ENCODE results near the gene MAP2.
A peak's percentile ranks its signal among the peaks of the same experiment; 100 is the strongest.
"Not testable (repeated sequence)": the region's sequence is repeated elsewhere in the genome, so short reads cannot be mapped to it uniquely, and the experiment has no call there.

MAP2 gene

DNA sequence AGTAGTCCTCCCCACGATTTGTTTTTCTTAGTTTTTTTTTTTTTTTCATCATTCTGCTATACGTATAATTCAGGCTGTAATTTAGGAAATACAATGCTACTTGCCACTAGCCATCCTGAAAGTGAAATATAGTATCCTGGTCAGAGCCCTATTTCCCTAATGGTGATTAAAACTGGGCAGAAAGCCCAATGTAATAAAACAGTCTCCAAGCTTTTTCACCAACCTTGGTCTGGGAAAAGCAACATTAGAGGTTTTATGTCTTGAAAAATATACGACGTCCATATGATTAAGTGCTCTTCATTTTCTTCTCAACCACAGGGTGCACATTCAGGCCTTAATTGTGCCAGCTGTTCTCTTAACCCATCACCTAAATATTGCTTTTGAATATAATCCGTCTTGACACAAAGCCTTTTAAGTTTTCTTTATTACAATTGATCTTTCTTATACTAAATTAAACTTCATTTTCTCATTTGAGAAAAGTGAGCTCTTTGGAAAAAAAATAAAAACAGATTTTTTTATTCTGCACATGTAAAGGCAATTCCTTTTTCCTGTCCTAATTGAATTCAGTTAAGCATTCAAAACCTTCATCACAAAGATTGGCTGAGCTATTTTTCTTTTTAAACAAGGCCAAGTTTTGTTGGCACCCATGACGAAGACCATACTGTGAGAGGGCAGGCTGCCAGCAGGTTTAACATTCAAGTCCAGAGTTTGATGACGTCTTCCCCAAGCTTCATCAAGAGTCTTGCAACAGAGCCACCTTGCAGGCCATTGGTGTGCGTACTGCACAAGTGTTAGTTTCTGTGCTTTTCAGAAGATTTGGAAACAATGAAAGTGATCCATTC lies 52.7 kb downstream of the MAP2 start:
- peak; percentile 34 for DNase-seq

GRCh38 chr2:209492296-209492695 lies 68.4 kb downstream of the MAP2 start:
- DNase-seq: not testable (repeated sequence)

DNA sequence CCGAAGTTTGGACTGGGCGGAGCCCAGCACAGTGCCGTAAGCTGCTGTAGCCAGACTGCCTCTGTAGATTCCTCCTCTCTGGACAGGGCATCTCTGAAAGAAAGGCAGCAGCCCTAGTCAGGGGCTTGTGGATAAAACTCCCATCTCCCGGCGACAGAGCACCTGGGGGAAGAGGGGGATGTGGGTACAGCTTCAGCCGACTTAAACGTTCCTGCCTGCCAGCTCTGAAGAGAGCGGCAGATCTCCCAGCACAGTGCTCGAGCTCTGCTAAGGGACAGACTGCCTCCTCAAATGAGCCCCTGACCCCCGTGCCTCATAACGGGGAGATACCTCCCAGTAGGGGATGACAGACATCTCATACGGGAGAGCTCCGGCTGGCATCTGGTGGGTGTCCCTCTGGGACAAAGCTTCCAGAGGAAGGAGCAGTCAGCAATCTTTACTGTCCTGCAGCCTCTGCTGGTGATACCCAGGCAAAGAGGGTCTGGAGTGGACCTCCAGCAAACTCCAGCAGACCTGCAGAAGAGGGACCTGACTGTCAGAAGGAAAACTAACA lies 71.3 kb downstream of the MAP2 start:
- DNase-seq: not testable (repeated sequence)

DNA sequence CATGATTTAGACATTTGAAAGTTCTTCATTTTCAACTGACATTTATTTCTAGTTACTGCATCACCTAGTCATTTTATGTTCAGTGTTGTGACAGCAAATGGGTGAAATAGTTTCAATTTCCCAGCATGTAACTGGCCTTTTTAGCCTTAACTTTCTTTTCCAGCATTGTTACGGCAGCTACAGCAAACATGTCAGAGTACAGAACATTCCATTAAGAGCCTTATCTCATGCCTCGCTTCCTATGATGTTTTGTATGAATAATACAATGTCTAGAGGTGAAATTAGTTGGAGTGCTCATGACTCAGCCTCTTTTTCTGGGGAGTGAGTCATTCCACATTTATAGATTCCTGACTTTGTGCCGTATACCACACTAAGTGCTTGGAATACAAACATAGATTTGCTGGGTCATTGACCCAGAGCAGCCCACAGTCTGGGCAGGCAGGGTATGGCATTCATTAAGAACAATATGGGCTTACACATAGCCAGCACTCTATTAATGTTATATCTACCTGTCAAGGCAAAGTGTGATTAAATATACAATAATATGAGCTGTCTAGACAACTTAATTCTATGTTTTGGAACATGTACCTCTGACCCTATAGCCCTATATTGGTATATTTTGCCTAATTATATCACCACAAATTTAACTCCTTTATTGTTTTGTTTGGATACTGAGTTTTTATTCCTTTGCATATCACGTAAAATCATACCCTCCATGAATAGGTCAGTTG lies 72.2 kb downstream of the MAP2 start:
- peak; percentile 78 for DNase-seq

- no peak for DNase-seq
These were observed 72.7 kb downstream of the MAP2 start for GRCh38 chr2:209496586-209496982.

DNA sequence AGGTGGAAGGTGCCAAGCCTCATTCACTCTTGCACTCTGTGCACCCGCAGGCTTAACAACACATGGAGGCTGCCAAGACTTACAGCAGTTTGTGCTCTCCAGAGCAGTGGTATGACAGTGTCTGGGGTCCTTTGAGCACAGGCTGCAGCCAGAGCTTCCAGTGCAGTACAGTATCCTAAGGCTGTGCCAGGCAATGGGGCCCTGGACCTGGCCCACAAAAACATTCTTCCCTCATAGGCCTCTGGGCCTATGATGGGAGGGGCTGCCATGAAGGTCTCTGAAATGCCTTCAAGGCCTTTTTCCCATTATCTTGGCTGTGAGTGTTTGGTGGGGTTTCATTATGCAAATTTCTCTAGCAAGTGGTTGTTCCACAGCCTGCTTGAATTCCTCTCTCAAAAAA lies 74.8 kb downstream of the MAP2 start:
- DNase-seq: no peak

GRCh38 chr2:209499069-209499468 lies 75.2 kb downstream of the MAP2 start:
- DNase-seq: no peak

DNA sequence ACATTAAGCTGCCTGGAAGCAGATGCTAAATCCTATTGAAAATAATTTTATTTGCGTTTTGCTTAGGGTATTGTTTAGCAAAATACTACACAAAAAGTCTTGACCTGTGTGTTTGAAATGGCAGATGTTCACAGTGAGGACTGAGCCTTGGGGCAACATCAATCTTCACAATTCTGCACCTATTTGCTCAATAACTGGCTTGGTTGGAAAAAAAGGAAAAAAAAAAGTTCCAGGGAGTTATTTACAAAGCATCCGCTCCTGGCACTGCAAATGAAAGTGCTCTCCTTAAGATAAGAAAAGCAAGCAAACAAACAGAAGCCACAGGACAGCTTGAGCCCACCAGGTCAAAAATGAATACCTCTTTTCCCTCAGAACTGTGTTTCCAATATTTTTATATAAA lies 77.7 kb downstream of the MAP2 start:
- DNase-seq: no peak

DNA sequence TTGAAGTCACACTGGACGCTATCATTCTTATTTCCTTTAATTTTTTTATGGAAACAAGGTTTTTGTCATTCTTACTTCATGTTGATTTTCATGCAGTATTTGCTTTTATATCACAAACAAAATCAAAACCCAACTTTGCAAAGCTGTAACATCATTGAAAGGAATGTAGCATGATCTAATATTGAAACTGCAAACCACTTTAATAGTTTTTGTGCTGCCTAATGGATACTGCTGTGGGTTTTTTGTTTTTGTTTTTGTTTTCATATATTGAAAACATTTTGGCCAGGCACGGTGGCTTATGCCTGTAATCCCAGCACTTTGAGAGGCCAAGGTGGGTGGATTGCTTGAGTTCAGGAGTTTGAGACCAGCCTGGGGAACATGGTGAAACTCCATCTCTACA lies 81.6 kb downstream of the MAP2 start:
- DNase-seq: no peak

GRCh38 chr2:209508255-209508654 lies 84.4 kb downstream of the MAP2 start:
- DNase-seq: no peak

- no peak for DNase-seq
These were observed 87.8 kb downstream of the MAP2 start for GRCh38 chr2:209511637-209512036.

- DNase-seq: no peak
These were observed 89.1 kb downstream of the MAP2 start for GRCh38 chr2:209512971-209513370.

GRCh38 chr2:209517436-209517835 lies 93.6 kb downstream of the MAP2 start:
- DNase-seq: no peak

DNA sequence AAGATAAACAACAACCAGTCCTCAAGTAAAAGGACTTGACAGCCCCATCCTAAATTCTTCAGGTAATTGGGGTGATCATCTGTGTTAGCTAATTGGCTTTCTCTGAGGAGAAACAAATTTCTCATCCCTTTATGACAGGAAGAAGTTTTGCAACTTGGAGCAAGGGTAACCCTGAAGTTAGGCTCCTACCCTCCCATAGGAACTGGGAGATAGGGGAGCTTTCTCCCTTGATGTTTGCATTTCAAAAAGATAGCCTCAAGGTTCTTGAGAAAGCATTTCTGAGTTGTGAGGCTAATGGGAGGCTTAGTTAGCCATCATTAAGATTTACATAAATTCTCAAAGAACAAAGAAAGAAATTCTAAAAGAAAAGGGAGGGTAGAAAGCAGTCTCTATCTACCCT lies 95.4 kb downstream of the MAP2 start:
- no peak for DNase-seq

- no peak for DNase-seq
These were observed 96.1 kb downstream of the MAP2 start for GRCh38 chr2:209519906-209520305.

- no peak for DNase-seq
These were observed 99.3 kb downstream of the MAP2 start for GRCh38 chr2:209523041-209523740.

- no peak for DNase-seq
These were observed 100.0 kb downstream of the MAP2 start for GRCh38 chr2:209523867-209524266.

DNA sequence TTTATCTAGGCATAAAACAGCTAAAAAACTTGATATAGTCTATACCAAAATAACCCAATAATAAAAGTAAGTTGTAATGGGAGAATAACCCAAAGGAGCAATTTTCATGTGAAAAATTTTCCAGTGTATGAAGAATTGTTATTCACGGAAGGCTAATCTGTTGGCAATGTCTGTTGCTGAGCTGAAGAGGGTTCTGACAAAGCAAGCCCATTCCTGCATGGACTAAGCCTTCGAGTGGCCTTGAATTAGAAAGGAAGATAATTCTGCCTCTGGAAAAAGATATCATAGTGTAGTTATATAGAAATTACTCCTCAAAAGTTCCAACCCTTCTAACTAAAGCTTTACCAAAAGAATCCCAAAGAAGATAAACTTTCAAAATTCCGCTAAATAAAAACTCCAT lies 101.5 kb downstream of the MAP2 start:
- DNase-seq: no peak

DNA sequence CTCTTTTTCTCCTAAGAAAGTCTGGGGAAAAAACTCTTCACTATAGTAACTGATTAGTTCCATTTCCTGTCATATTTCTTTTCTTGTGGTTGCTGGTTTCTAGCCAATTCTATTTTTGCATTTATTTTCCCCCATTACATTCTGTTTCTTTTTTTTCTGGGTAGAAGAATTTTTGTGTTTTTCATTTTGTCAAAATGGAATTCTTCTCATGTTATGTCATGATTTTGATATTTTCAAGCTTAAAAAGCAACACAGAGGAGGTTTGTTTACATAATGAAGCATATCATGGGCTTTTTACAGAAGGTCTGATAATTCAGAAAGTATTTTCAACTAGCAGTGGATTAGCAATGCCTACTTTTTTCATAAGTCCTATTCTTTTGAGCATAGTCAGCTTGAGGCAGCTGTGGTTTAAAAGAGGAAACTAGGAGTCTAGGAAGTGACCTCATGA lies 102.0 kb downstream of the MAP2 start:
- no peak for DNase-seq

DNA sequence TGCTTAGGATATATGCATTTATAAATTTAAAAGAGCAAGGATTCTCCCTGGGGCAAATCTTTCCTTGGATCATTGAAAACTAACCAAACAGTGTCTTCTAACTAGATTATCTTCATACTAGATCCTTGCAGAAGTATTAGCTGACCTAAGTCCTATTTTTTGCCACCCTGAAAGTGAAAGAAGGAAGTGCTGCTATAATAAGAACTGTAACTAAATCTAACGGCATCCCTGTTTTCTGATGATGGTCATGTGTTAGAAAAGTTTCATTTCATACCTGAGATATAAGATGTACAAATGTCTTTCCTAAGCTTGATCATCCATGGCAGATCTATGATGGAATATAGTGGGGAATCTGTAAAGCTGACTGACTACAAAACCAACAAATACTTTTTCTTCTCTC lies 102.7 kb downstream of the MAP2 start:
- no peak for DNase-seq

DNA sequence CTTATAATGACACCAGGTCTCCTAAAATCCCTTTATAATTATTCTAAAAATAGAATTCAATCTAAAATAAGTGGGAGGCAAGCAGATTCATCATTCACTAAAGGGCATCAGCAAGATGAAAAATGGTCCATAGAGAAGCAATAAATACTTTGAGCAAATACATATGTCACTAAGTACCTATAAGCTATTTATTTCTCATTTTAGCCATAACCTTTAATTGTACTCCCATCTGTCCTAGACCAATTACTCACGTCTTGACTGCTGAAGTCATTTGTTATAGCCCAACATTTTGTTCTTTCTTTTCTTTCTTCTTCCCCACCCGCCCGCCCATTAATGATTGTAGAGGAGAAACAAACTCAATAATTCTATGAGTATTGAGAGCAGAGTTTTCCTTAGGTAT lies 105.7 kb downstream of the MAP2 start:
- no peak for DNase-seq

DNA sequence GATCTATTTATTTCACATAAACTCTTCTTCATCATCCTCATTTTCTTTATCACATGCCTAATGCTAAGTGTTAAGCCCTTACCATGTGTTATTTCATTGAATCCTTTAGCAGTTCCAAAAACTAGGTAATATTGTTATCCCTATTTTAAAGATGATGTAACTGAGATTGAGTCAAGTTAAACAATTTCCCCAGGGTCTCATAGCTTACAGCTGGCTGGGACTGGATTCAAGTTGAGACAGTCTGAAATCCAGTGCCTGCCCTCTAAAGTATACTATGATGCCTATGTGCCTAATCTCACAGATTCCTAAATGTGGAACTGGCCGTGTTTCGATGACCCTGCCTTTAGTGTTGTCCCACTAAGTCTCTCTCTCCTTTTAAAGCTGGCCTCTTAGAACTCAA lies 108.5 kb downstream of the MAP2 start:
- no peak for DNase-seq

DNA sequence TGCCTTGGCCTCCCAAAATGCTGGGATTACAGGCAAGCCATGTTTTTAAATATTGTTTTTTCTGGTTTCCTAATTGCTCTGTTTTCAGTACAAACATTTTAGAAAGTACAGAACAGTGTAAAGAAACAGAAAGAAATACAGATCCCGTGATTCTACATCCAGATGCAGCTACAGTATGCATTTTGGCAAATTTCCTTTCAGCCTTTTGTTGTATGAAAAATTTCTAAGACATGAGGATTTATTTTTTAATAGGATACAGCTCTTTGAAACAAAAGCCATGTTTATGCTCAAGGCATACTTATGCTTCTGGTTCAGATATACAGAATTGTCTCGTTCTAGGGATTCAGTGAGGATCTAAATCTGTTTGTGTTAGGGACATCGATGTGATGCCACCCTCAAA lies 109.5 kb downstream of the MAP2 start:
- no peak for DNase-seq
